IMR-90 (cell line): Measurements from ENCODE around the gene FAXDC2. TPM values are rescaled to one million over a fixed set of nuclear protein-coding genes. Genes with fewer than 3 reads are reported as not detected.

ENCODE experiments used
- ATAC-seq: fragments of 200-7000 bp; cut with Tn5 transposase; 2 replicates; pipeline ENCODE4 v1.9.1; 2020; ENCODE audit warnings: low read depth, mild to moderate bottlenecking, moderate library complexity
- BruUV-seq: library from RNA; stranded (reverse); fragments of 400-500 nt; replicated peaks from 2 replicates; lab custom pipeline; 2021; lab: Mats Ljungman, UMichigan
- CTCF ChIA-PET: fragments of 300-600 bp; formaldehyde crosslinking; extraction: SDS; loops from one replicate; lab custom pipeline; 2021; ENCODE audit warnings: antibody characterized with exemption; lab: Yijun Ruan, JAX
- POLR2A ChIA-PET: fragments of 300-600 bp; sonication (Branson Sonifier 250); formaldehyde crosslinking; loops from one replicate; lab custom pipeline; 2022; ENCODE audit warnings: antibody characterized with exemption; ENCODE audit not compliant: unreplicated experiment; lab: Charles Lee
- DNase-seq: peaks from one replicate; pipeline ENCODE4 v3.0.0; 2013
- H2AFZ ChIP-seq: replicated peaks from 2 replicates; pipeline ENCODE3; 2013; ENCODE audit warnings: low read length, mild to moderate bottlenecking; ENCODE audit not compliant: poor library complexity
- H2AK5ac ChIP-seq: 2 replicates; pipeline ENCODE4 v1.6.1; 2013; ENCODE audit warnings: low read depth, low read length, inconsistent platforms
- H2AK9ac ChIP-seq: replicated peaks from 2 replicates; pipeline ENCODE3; 2013; ENCODE audit warnings: mild to moderate bottlenecking, low read depth, low read length, moderate library complexity; ENCODE audit not compliant: poor library complexity
- H2BK120ac ChIP-seq: 2 replicates; pipeline ENCODE4 v1.6.1; 2013; ENCODE audit warnings: low read depth, low read length, inconsistent platforms
- H2BK15ac ChIP-seq: 3 replicates; pipeline ENCODE4 v1.6.1; 2013; ENCODE audit warnings: low read depth, low read length, inconsistent platforms
- H2BK20ac ChIP-seq: 2 replicates; pipeline ENCODE4 v1.6.1; 2013; ENCODE audit warnings: low read depth, mild to moderate bottlenecking, inconsistent platforms, low read length, moderate library complexity
- H2BK5ac ChIP-seq: 2 replicates; pipeline ENCODE4 v1.6.1; 2013; ENCODE audit warnings: mild to moderate bottlenecking, low read depth, low read length, inconsistent platforms; ENCODE audit not compliant: poor library complexity, severe bottlenecking
- H3K14ac ChIP-seq: replicated peaks from 2 replicates; pipeline ENCODE4 v1.6.1; 2013; ENCODE audit warnings: low read depth, low read length, inconsistent platforms
- H3K18ac ChIP-seq: 2 replicates; pipeline ENCODE4 v1.6.1; 2013; ENCODE audit warnings: low read depth, low read length, control low read depth
- H3K23ac ChIP-seq: 2 replicates; pipeline ENCODE4 v1.6.1; 2013; ENCODE audit warnings: low read depth, low read length, inconsistent platforms
- H3K27ac ChIP-seq: 2 replicates; pipeline ENCODE4 v1.5.1; 2013; ENCODE audit warnings: mild to moderate bottlenecking, control low read depth, low read length; ENCODE audit not compliant: insufficient read depth
- H3K27me3 ChIP-seq: 2 replicates; pipeline ENCODE4 v1.6.1; 2013; ENCODE audit warnings: low read length; ENCODE audit not compliant: control insufficient read depth, insufficient read depth
- H3K36me3 ChIP-seq: 2 replicates; pipeline ENCODE4 v1.6.1; 2013; ENCODE audit warnings: low read length, mixed read lengths; ENCODE audit not compliant: control insufficient read depth, insufficient read depth
- H3K4ac ChIP-seq: 2 replicates; pipeline ENCODE4 v1.6.1; 2013; ENCODE audit warnings: low read depth, low read length, inconsistent platforms
- H3K4me1 ChIP-seq: 2 replicates; pipeline ENCODE4 v1.6.1; 2013; ENCODE audit warnings: low read length, mixed read lengths; ENCODE audit not compliant: control insufficient read depth, insufficient read depth
- H3K4me2 ChIP-seq: 2 replicates; pipeline ENCODE4 v1.6.1; 2013; ENCODE audit warnings: low read depth, mild to moderate bottlenecking, control low read depth, low read length, moderate library complexity
- H3K4me3 ChIP-seq: 2 replicates; pipeline ENCODE4 v1.5.1; 2013; ENCODE audit warnings: low read depth, mild to moderate bottlenecking, control low read depth, low read length, moderate library complexity; ENCODE audit not compliant: insufficient read depth
- H3K56ac ChIP-seq: 2 replicates; pipeline ENCODE4 v1.6.1; 2013; ENCODE audit warnings: low read length, inconsistent platforms; ENCODE audit not compliant: insufficient read depth; ENCODE audit errors: extremely low read depth
- H3K79me1 ChIP-seq, 2 experiments: 2 replicates each; pipeline ENCODE4 v1.6.1; 2013; ENCODE audit warnings: low read length in 2 of 2, inconsistent platforms in 1 of 2, low read depth in 1 of 2
- H3K9ac ChIP-seq: 2 replicates; pipeline ENCODE4 v1.6.1; 2013; ENCODE audit warnings: low read depth, low read length, control low read depth
- H3K9me1 ChIP-seq: 2 replicates; pipeline ENCODE4 v1.6.1; 2013; ENCODE audit warnings: low read length, inconsistent platforms; ENCODE audit not compliant: insufficient read depth
- H3K9me3 ChIP-seq: 2 replicates; pipeline ENCODE4 v1.6.1; 2013; ENCODE audit warnings: low read length; ENCODE audit not compliant: control insufficient read depth, insufficient read depth
- H4K20me1 ChIP-seq: 2 replicates; pipeline ENCODE4 v1.6.1; 2013; ENCODE audit warnings: low read length, inconsistent platforms; ENCODE audit not compliant: insufficient read depth
- H4K5ac ChIP-seq: 2 replicates; pipeline ENCODE4 v1.6.1; 2013; ENCODE audit warnings: mild to moderate bottlenecking, low read depth, low read length, control low read depth
- H4K8ac ChIP-seq, 2 experiments: 2 replicates each; pipeline ENCODE4 v1.6.1; 2013; ENCODE audit warnings: low read depth in 2 of 2, low read length in 2 of 2, control low read depth in 1 of 2, inconsistent platforms in 1 of 2
- H4K91ac ChIP-seq: 2 replicates; pipeline ENCODE4 v1.6.1; 2013; ENCODE audit warnings: low read depth, low read length, inconsistent platforms; ENCODE audit not compliant: insufficient read depth
- CTCF ChIP-seq: conservative IDR thresholded peaks from 2 replicates; pipeline ENCODE4 v1.5.1; 2012; ENCODE audit warnings: mild to moderate bottlenecking, low read depth, low read length, improper control_type of control experiment
- ELK1 ChIP-seq: fragments of 150-350 bp; IDR thresholded peaks from 2 replicates; pipeline ENCODE4 v1.6.1; 2016; ENCODE audit warnings: low read depth, mild to moderate bottlenecking, low read length, moderate library complexity, borderline replicate concordance
- FOS ChIP-seq: fragments of 150-350 bp; IDR thresholded peaks from 2 replicates; pipeline ENCODE4 v1.6.1; 2016; ENCODE audit warnings: low read depth, low read length
- MAFK ChIP-seq: IDR thresholded peaks from 2 replicates; pipeline ENCODE4 v1.6.1; 2012; ENCODE audit warnings: low read depth, low read length, improper control_type of control experiment
- RAD21 ChIP-seq: IDR thresholded peaks from 2 replicates; pipeline ENCODE4 v1.6.1; 2012; ENCODE audit warnings: low read length, improper control_type of control experiment
- WGBS, 2 experiments: methylation state at CpG; one replicate each; pipeline versions ENCODE4 v1.1.5 to v1.1.7; 2013; ENCODE audit warnings: missing lambda C conversion rate in 2 of 2; ENCODE audit not compliant: insufficient read length in 1 of 2; ENCODE audit errors: extremely low coverage in 2 of 2; 5-methylcytosine and 5-hydroxymethylcytosine counted together
- dilution Hi-C: fragments of 300-500 bp; cut with HindIII; formaldehyde crosslinking; loops from one replicate; pipeline ENCODE4 v1.14.3; 2018; ENCODE audit warnings: low sequenced_read_pairs; ENCODE audit not compliant: unreplicated experiment
- in situ Hi-C: fragments of 300-500 bp; cut with MboI; formaldehyde crosslinking; loops from 3 replicates; pipeline ENCODE4 v1.14.3; 2019; ENCODE audit warnings: low sequenced_read_pairs, inconsistent platforms, mixed read lengths
- intact Hi-C: fragments of 100-400 bp; cut with micrococcal nuclease; formaldehyde crosslinking; loops from 2 replicates; pipeline ENCODE4 v1.10.0; 2022
- polyA plus RNA-seq, 3 experiments: library from polyadenylated mRNA; depleted of rRNA; stranded (reverse); fragments of >200 nt; gene quantifications; 2 replicates each; pipeline ENCODE4 v1.2.3, GENCODE V29; 2012; ENCODE audit warnings: low replicate concordance in 1 of 3
- total RNA-seq: library from RNA; depleted of rRNA; stranded (reverse); fragments of >200 nt; gene quantifications from 2 replicates; pipeline ENCODE4 v1.2.3, GENCODE V29; 2012

FAXDC2 gene
- total and polyA plus RNA-seq, 2 of the 4 experiments (the other 2 are of a cell fraction): 4.3 to 8.9 TPM

- H2BK20ac ChIP-seq: no peak overlapping the region
- no peaks in the 10 kb centered on the region for H3K9me3 ChIP-seq
- ChIA-PET CTCF (no interaction called here), POLR2A (no interaction called here)
- H3K56ac ChIP-seq: no peak overlapping the region
- H3K18ac ChIP-seq: no peak overlapping the region
- no peak overlapping the region for H4K91ac ChIP-seq
- peaks cover 31% of the 10 kb centered on the region for H3K36me3 ChIP-seq
- no peak overlapping the region for H2AFZ ChIP-seq
- H3K9ac ChIP-seq: no peak overlapping the region
- H3K9me1 ChIP-seq: peaks cover 3% of the 10 kb centered on the region; the same call in 1 of the 2 replicates
- H3K4ac ChIP-seq: no peak overlapping the region
- dilution Hi-C loops: no loop called here
- H3K23ac ChIP-seq: no peak overlapping the region
- in situ Hi-C loops: no loop called here
- DNase-seq (peak; percentile 8), ATAC-seq (no peak)
- peaks cover 3% of the 10 kb centered on the region for H3K4me1 ChIP-seq
- intact Hi-C loops: loop anchor here (5.0 kb wide), 1 partner anchor 49 kb away; no protein-coding TSS in a partner anchor
- H4K20me1 ChIP-seq: peaks cover 26% of the 10 kb centered on the region
- H3K14ac ChIP-seq: no peak overlapping the region
- no peak overlapping the region for H4K8ac ChIP-seq
- WGBS, 2 experiments: 100% methylated on average over 1 of the region's 5 CpGs; no CpG with 5 or more reads in 1 of the 2 experiments
- H4K5ac ChIP-seq: no peak overlapping the region
- H3K4me2 ChIP-seq: no peak overlapping the region
- no peak overlapping the region for H3K27ac ChIP-seq
- no peak overlapping the region for H2AK5ac ChIP-seq
- no TSS peak for BruUV-seq
- H3K4me3 ChIP-seq: no peak overlapping the region
- H2AK9ac ChIP-seq: peak overlapping the region; percentile 24
- no peak overlapping the region for H2BK5ac ChIP-seq
- H2BK15ac ChIP-seq: no peak overlapping the region
- no peak overlapping the region for H2BK120ac ChIP-seq
- peaks cover 28 to 45% of the 10 kb centered on the region in 2 experiments for H3K79me1 ChIP-seq
- TF ChIP-seq MAFK (no peak), CTCF (peak; percentile 19; the same call in 1 of the 2 replicates), FOS (no peak), ELK1 (no peak), RAD21 (peak; percentile 4; the same call in 1 of the 2 replicates)
- no peaks in the 10 kb centered on the region for H3K27me3 ChIP-seq
These were observed 18.3 kb upstream of the FAXDC2 start for GRCh38 chr5:154868702-154869101.
